Limb (tissue), 2 donors: ENCODE measurements around the gene PLEKHG5.
A peak's percentile ranks its signal among the peaks of the same experiment; 100 is the strongest.

Experiments used
- DNase-seq, 2 donors: peaks; one replicate each; pipeline ENCODE4 v3.0.0-alpha.2; 2016; ENCODE audit errors: extremely low spot score in 2 of 2

PLEKHG5 gene

GRCh38 chr1:6511056-6511455 lies 19.6 kb upstream of the PLEKHG5 start:
- DNase-seq: no peak

- no peak for DNase-seq
These were observed 19.0 kb upstream of the PLEKHG5 start for GRCh38 chr1:6510493-6510892.

GRCh38 chr1:6509919-6510291 lies 18.4 kb upstream of the PLEKHG5 start:
- DNase-seq: no peak

- DNase-seq: peak in 1 of 2 donors; percentile 22
These were observed 17.9 kb upstream of the PLEKHG5 start for GRCh38 chr1:6509220-6509918.

- peak in 1 of 2 donors; percentile 23 for DNase-seq
These were observed 17.3 kb upstream of the PLEKHG5 start for GRCh38 chr1:6508816-6509189.

- no peak for DNase-seq
These were observed 16.8 kb upstream of the PLEKHG5 start for GRCh38 chr1:6508154-6508815.

GRCh38 chr1:6507461-6507911 lies 16.0 kb upstream of the PLEKHG5 start:
- DNase-seq: peak in 1 of 2 donors; percentile 36

GRCh38 chr1:6507037-6507428 lies 15.6 kb upstream of the PLEKHG5 start:
- DNase-seq: no peak

- peak in 1 of 2 donors; percentile 31 for DNase-seq
These were observed 15.0 kb upstream of the PLEKHG5 start for GRCh38 chr1:6506210-6507036.

- DNase-seq: peak in 1 of 2 donors; percentile 26
These were observed 14.1 kb upstream of the PLEKHG5 start for GRCh38 chr1:6505367-6506209.

- no peak for DNase-seq
These were observed 13.4 kb upstream of the PLEKHG5 start for GRCh38 chr1:6504887-6505286.

GRCh38 chr1:6503884-6504602 lies 12.6 kb upstream of the PLEKHG5 start:
- DNase-seq: no peak

- DNase-seq: no peak
These were observed 10.8 kb upstream of the PLEKHG5 start for GRCh38 chr1:6502000-6502891.

GRCh38 chr1:6501279-6501813 lies 9.9 kb upstream of the PLEKHG5 start:
- DNase-seq: no peak

- DNase-seq: no peak
These were observed 9.2 kb upstream of the PLEKHG5 start for GRCh38 chr1:6500544-6501278.

GRCh38 chr1:6499296-6499695 lies 7.8 kb upstream of the PLEKHG5 start:
- DNase-seq: no peak

GRCh38 chr1:6498576-6499111 lies 7.2 kb upstream of the PLEKHG5 start:
- peak in 1 of 2 donors; percentile 33 for DNase-seq

GRCh38 chr1:6497867-6498575 lies 6.6 kb upstream of the PLEKHG5 start:
- DNase-seq: no peak
